BE2C (cell line): ENCODE measurements around the gene ITPK1.

ENCODE experiments used
- DNase-seq: peaks from one replicate; pipeline ENCODE4 v3.0.0-alpha.2; 2020
- H3K27me3 ChIP-seq: fragments of 250-450 bp; sonication (Bioruptor Pico); 2 replicates; pipeline ENCODE4 v1.5.1; 2020; ENCODE audit warnings: mild to moderate bottlenecking
- H3K36me3 ChIP-seq: fragments of 250-450 bp; sonication (Bioruptor Pico); 2 replicates; pipeline ENCODE4 v1.5.1; 2020; ENCODE audit warnings: mild to moderate bottlenecking
- H3K4me1 ChIP-seq: fragments of 250-450 bp; sonication (Bioruptor Pico); 2 replicates; pipeline ENCODE4 v1.5.1; 2020
- H3K4me3 ChIP-seq: 2 replicates; pipeline ENCODE4 v1.5.1; 2011; ENCODE audit warnings: low read depth, low read length
- H3K9me3 ChIP-seq: fragments of 250-450 bp; sonication (Bioruptor Pico); 2 replicates; pipeline ENCODE4 v1.5.1; 2020
- CTCF ChIP-seq: IDR thresholded peaks from 2 replicates; pipeline ENCODE4 v1.5.1; 2012; ENCODE audit warnings: mild to moderate bottlenecking, low read depth, low read length

ITPK1 gene

DNA sequence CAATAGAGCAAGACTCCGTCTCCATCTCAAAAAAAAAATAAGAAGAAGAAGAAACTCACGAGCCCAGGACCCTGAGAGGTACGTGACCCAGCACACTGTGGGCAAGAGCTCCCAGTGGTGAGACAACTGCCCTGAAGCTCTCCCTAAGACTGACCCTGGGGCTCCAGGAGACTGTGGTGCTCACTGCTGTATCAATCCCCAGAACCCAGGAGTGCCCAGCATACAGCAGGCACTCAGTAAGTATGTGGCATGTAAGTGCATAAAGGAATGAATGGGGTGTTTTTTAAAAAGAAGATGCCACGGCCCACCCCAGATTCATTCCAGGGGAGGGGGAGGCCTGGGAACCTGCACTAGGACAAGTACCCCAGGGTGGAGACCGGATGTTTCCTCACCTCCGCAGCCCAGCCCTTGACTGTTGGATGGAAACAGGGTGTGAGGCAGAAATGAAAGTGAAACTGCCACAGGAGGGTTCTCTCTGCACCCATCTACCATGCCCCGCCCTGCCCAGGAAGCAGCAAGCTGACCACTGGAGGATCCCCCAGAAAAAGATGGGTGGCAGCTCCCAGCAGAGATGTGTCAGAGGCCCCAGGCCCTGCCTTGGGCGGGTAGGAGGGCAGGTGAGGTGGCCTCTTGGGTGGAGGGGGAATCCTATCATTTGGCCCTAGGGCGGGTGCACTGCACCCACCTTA, 12.2 kb downstream of the ITPK1 start:
- no peak overlapping the region for H3K4me3 ChIP-seq
- no peak for TF ChIP-seq CTCF
- H3K9me3 ChIP-seq: no peaks in the 10 kb centered on the region
- peaks cover 20% of the 10 kb centered on the region for H3K4me1 ChIP-seq
- no peak for DNase-seq
- H3K36me3 ChIP-seq: no peaks in the 10 kb centered on the region
- no peaks in the 10 kb centered on the region for H3K27me3 ChIP-seq

DNA sequence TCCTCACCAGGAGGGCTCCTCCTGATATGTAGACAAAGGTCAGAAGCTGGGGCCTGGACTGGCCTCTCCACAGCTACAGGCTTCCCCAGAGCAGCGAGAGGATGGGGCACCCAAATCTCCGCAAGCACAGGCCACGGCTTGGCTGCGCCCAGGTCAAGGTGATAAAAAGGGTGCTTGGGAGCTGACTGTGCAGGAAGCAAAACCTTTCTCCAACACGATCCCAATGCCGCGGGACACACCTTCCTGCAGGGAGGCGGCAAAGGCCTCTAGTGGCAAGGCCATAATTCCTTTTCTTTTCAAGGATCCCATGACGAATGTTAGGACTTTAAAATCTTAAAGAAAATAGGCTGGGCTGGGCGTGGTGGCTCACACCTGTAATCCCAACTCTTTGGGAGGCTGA, 13.6 kb downstream of the ITPK1 start:
- Histone ChIP-seq H3K36me3 (no peaks in the 10 kb centered on the region), H3K4me3 (no peak overlapping the region), H3K4me1 (peaks cover 20% of the 10 kb centered on the region), H3K27me3 (no peaks in the 10 kb centered on the region), H3K9me3 (no peaks in the 10 kb centered on the region)
- no peak for TF ChIP-seq CTCF
- no peak for DNase-seq

- Histone ChIP-seq H3K4me1 (peaks cover 20% of the 10 kb centered on the region), H3K36me3 (no peaks in the 10 kb centered on the region), H3K27me3 (no peaks in the 10 kb centered on the region), H3K9me3 (no peaks in the 10 kb centered on the region), H3K4me3 (no peak overlapping the region)
- DNase-seq: no peak
- TF ChIP-seq CTCF: no peak
Observed at GRCh38 chr14:93101181-93101580, 14.5 kb downstream of the ITPK1 start.

- peak; percentile 69 for DNase-seq
- H3K4me3 ChIP-seq: no peak overlapping the region
- H3K9me3 ChIP-seq: no peaks in the 10 kb centered on the region
- H3K36me3 ChIP-seq: no peaks in the 10 kb centered on the region
- TF ChIP-seq CTCF: no peak
- no peaks in the 10 kb centered on the region for H3K27me3 ChIP-seq
- H3K4me1 ChIP-seq: peaks cover 20% of the 10 kb centered on the region
Observed at GRCh38 chr14:93100570-93100969, 15.2 kb downstream of the ITPK1 start.

DNA sequence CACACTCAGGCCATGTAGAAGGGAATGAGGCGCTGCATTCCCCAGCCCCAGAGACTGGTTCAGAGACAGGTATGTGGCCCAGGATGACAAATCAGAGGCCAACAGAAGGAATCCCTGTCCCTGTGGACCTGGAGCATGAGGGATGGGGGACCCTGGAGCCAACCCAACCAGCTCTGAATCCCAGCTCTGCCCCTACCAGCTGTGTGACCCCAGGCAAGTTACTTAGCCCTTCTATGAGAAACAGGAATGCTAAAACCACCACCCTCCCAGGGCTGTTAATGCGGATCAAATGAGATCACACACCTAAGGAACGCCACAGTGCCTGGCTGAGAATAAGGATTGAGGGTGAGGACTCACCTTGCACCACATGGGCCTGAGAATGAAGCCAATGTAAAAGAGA, 15.6 kb downstream of the ITPK1 start:
- DNase-seq: no peak
- H3K9me3 ChIP-seq: no peaks in the 10 kb centered on the region
- no peaks in the 10 kb centered on the region for H3K27me3 ChIP-seq
- no peak for TF ChIP-seq CTCF
- H3K4me1 ChIP-seq: peaks cover 20% of the 10 kb centered on the region
- no peak overlapping the region for H3K4me3 ChIP-seq
- H3K36me3 ChIP-seq: no peaks in the 10 kb centered on the region

GRCh38 chr14:93099643-93100042, 16.1 kb downstream of the ITPK1 start:
- no peaks in the 10 kb centered on the region for H3K27me3 ChIP-seq
- H3K4me1 ChIP-seq: peaks cover 20% of the 10 kb centered on the region
- no peak overlapping the region for H3K4me3 ChIP-seq
- no peaks in the 10 kb centered on the region for H3K9me3 ChIP-seq
- no peak for TF ChIP-seq CTCF
- no peak for DNase-seq
- H3K36me3 ChIP-seq: no peaks in the 10 kb centered on the region
